HG02938 (cell line): ENCODE data around the gene THADA.
A peak's percentile ranks its signal among the peaks of the same experiment; 100 is the strongest.
"Not testable (repeated sequence)": the region's sequence is repeated elsewhere in the genome, so short reads cannot be mapped to it uniquely, and the experiment has no call there.

Experiments
- ATAC-seq: cut with Tn5 transposase; IDR thresholded peaks from one replicate; pipeline ENCODE4 v1.9.1; 2021; ENCODE audit warnings: mild to moderate bottlenecking, moderate library complexity; ENCODE audit not compliant: unreplicated experiment

Gene THADA

DNA sequence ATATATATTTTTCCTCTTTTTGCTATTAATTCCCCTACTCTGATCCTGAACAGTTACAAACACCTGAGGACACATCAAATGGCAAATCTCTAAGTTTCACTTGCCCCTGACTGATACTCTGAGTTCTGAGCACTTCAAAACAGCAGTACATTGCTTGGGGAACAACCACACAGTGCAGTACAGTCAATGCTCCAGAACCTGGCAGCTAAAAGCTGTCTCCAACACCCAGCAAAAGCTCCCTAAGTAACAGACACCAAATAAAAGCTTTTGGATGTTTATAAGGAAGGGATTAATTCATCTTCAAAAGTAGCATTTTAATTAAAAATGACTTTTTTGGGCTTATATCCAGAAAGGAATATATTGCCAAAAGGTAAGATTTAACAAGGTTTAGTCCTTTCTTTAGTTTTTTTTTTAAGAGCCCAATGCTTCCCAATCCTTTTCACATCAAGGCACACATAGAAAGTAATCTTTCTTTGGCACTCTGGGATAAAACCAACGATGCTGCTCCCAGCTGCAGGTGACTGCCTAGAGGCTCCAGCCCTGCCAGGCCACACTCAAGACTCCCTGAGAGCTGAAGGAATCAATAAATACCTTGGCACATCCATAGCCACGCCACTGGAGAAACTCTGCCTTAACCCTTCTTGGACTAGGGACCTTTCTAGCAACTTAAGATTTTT, 204.5 kb downstream of the THADA start:
- no peak for ATAC-seq

DNA sequence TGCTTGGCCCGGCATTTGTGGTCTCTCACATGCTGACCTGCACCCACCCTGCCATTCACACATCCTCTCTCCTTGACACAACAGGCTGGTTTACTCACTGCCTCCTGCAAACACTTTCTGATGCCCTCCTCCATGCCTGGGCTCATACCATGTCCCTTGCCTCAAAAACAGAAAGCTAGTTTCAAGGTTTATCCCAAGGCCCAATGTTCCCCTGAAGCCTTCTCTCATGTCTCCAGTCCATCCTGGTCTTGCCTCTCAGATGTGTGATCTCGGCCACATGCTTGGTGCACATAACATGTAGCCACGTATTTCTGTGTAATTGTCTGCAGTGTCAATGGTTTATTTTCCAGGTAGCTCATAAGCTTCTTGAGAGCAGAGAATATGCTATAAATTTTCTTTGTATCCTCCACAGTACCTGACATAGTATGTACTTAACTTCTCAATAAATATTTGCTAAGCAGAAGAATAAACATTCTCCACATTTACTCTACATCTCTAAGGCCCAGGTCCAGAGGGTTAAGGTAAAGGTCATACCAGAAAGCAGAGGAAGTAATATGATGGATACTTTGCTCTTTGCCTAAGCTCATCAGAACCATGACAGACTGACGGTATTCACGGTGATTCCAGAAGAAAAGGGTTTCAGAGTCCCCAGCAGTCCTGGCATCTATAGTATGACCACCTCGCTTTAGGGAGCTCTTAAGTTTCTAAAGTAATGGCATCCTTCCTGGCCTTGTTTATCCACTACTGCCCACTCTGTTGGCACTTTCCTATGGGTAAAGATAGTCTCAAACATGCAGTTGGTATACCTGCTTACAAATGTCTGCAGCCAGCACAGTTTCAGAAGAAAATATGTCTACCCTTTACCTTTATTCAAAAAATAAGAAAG, 206.0 kb downstream of the THADA start:
- no peak for ATAC-seq

- no peak for ATAC-seq
These were observed 207.5 kb downstream of the THADA start for GRCh38 chr2:43388371-43388770.

DNA sequence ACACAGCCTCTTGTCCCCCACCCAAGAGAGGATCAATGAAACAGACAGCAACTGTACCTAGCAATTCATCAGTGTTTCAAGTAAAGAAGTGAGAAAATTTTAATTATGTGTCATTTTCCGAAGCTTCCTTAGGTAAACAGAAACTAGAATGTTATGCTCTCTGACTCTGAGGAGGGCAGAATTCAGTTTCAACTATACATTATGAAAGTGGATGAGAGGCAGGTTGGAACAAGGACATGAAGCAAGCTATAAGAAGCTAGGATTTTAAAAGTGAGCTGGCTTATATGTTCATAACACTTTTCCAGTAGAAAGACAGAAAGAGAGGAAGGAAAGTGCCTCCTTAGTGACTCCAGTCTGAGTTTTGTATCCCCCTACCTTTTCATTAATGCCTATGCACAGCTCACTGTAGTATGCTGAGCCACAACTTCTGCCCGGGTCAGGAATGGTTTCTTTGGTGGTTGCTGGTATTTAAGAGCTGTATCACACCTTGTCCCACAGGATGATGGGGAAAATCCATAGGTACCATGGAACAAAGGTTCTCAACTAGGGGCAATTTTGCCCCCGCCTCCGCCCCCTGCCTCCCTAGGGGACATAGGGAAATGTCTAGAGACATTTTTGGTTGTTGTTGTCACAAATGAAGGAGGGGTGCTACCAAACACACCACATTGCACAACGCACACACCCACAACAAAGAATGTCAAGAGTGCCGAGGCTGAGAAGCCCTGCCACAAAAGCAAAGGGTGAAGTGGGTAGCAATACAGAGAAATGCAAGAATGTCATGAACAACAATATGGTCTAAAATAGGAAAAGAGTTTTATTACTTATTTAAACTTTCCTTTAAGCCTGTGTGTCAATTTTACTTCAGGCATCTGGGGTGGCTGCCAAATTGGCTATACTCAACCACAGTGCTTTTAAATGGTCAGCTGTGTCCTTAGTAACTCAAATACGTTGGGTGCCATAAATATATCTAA, 208.5 kb downstream of the THADA start:
- ATAC-seq, result peak; percentile 79

- not testable (repeated sequence) for ATAC-seq
These were observed 209.2 kb downstream of the THADA start for GRCh38 chr2:43386679-43387078.

DNA sequence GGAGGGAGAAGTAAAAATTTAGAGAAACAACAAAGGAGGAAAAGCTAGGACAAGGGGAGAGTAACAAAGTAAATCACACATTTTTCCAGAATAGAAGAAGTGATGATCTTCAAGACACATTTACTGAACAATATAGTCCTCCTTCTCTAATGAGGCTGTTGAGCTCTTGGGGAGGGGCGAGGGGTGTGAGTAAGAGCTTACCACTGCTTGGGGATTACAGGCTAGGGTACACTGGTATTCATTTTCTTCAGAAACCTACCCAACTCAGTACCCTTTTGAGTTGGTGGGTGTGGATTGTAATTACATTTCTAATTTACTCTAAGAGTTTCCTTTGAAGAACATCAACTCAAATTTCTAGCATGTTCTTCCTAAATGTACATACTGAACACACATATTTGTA, 211.7 kb downstream of the THADA start:
- no peak for ATAC-seq

DNA sequence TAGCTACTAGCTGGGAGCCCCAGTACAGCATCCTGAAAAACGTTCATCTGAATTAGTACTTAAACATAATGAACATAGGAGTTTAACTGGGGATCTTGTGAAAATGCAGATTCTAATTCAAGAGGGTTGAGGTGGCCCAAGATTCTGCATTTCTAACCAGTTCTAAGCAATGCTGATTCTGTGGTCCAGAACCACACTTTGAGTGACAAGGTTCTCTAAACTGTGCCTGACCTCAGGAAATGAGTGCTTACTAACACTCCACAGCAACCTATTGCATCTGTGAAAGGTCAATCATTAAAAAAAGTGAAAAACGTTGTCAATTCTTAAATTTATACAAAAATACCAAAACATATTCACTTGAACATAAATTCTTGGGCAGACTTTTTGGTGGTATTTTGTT, 212.3 kb downstream of the THADA start:
- ATAC-seq, result no peak

DNA sequence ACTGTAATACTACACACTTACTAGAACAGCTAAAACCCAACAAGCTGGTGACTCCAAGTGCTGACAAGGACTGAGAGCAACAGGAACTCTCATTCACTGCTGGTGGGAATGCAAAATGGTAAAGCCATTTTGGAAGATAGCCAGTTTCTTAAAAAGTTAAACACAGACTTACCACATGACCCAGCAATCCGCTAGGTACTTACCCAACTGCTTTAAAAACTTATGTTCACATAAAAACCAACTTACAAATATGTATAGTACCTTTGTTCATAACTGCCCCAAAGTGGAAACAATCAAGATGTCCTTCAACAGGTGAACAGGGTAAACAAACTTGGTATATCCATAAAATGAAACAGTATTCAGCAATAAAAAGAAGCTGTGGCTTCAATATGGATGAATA, 216.3 kb downstream of the THADA start:
- ATAC-seq, result no peak

GRCh38 chr2:43377327-43377726, 218.5 kb downstream of the THADA start:
- no peak for ATAC-seq

GRCh38 chr2:43376523-43377198, 219.2 kb downstream of the THADA start:
- no peak for ATAC-seq

- ATAC-seq, result no peak
These were observed 219.9 kb downstream of the THADA start for GRCh38 chr2:43375746-43376522.

DNA sequence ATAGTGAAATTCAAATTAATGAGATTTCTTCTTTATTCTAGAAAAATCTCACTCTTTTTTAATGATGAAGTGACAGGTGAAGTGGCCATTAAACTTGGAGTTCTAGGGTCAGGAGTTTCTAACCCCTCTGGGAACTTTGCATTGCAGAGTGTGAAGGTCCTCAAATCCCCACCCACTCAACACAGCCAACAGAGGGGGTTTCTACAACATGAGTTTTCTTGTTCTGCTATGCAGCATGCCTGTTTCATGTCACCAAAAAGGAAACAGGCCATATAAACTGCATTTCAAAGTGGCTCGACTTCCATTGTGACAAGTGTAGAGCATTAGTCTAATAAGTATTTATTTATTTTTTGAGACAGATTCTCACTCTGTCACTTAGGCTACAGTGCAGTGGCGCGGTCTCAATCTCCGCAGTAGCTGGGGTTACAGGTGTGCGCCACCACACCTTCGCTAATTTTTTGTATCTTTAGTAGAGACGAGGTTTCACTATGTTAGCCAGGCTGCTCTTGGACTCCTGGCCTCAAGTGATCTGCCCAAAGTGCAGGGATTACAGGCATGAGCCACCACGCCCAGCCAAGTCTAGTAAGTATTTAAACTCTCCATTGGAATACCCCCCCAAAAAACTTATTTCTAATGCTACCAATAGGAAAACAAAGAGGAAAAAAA, 223.3 kb downstream of the THADA start:
- ATAC-seq, result no peak

- no peak for ATAC-seq
These were observed 225.1 kb downstream of the THADA start for GRCh38 chr2:43370705-43371104.

DNA sequence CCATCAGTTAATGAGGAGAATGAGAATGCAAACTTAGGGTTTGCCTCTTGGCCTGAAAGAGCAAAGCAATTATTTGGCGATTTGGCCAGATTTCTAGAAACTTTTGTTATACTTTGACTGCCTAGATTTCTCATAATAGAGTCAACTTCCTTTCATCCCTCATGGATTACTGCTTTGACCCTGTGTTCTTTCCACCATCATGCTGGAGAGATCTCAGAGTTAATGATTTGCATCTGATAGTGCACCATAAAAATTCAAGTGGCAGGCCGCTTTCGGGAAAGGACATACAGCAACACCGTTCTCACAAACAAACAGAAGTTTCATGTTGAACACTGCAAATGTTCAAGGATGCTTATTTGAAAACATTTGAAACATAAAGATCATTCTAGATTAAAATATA, 225.7 kb downstream of the THADA start:
- ATAC-seq, result no peak

- ATAC-seq, result no peak
These were observed 227.1 kb downstream of the THADA start for GRCh38 chr2:43368483-43369385.

DNA sequence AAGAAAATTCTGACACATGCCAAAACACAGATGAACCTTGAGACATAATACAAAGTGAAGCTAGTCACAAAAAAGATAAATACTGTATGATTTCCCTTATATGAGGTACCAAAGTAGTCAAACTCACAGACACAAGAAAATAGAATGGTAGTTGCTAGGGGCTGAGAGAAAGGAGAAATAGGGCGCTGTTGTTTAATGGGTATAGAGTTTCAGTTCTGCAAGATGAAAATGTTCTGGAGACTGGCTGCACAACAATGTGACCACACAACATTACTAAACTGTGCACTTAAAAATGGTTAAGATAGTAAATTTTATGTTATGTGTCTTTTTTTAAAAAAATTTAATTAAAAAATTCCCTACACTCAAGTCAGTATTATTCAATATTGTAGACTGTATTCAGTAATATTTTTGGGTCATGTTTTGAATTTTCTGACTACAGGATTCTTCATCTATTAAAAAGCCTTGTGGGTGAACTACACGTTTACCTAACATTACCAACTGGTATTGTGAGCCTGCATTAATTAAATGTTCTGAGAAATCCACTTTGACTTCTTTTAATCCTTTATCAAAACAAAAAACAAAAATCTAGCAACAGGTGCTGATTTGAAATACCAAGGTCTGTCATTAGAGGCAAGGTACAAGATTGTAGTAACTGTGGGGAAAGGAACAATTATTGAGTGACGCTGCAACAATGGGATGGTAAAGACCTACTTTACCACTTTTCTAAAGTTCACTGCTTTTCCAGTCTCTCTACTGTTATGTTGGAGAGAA, 228.6 kb downstream of the THADA start:
- ATAC-seq, result no peak

DNA sequence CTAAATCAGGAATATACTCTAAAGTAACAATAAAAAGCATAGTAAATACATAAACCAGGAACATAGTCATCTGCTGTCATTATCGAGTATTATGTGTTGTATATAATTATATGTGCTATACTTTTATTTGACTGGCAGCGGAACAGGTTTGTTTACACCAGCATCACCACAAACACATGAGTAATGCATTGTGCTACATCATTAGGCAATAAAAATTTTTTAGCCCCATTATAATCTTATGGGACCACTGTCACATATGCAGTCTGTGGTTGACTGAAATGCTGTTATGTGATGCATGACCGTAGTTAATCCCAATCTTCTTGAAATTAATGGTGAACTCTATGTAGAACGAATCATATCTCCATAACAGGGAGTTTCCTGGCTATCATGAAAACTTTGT, 232.7 kb downstream of the THADA start:
- ATAC-seq, result no peak

DNA sequence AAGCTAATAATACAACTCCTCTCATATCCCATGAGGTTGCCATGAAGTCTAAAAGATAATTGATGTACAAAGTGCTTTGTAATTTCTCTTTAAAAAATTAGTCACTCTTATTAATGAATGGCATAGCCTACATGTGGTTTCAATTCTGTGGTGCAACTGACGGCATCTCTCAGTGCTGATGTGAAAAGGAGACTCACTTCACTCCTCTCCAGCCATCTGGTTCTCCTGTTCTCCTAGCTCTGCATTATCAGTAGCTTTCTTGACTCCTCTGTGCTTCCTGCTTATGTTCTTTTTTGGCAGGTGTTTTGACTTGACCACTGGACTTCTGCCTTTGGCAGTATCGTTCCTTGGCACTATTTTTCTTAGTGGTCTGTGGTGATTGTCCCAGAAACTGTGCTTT, 234.6 kb downstream of the THADA start:
- no peak for ATAC-seq
